Spleen (tissue), 7 donors: ENCODE data around the gene OR10H2.

Experiments used
- POLR2A ChIP-seq, 3 donors: fragments of 450-650 bp; IDR thresholded peaks; one replicate each; pipeline ENCODE4 v1.5.1; 2017; ENCODE audit warnings: antibody characterized with exemption in 3 of 3, mild to moderate bottlenecking in 1 of 3
- POLR2AphosphoS5 ChIP-seq, 3 donors: sonication (generic); formaldehyde crosslinking; IDR thresholded peaks; one replicate each; pipeline ENCODE4 v1.5.1; 2017; ENCODE audit warnings: antibody characterized with exemption in 3 of 3
- TF ChIP-seq, protein P1 (sequence below), 11 experiments: fragments of 200-600 bp in 7 of 11; fragments of 450-650 bp in 4 of 11; sonication (generic) in 4 of 11; IDR thresholded peaks in 8 of 11; conservative IDR thresholded peaks in 3 of 11; 1 replicate in 7 of 11; 2 replicates in 4 of 11; pipeline versions ENCODE4 v1.4.0 to v1.8.0; 2016 to 2021; ENCODE audit warnings: antibody characterized with exemption in 11 of 11, inconsistent platforms in 4 of 11, mild to moderate bottlenecking in 1 of 11
- donor health status: DM: no; HTN: no; CAD: no; lungs with moderate emphysema.
- donor health status: DM: no; HTN: no; CAD: no.
- donor health status: DM: no; HTN: no; CAD: no.

DNA sequence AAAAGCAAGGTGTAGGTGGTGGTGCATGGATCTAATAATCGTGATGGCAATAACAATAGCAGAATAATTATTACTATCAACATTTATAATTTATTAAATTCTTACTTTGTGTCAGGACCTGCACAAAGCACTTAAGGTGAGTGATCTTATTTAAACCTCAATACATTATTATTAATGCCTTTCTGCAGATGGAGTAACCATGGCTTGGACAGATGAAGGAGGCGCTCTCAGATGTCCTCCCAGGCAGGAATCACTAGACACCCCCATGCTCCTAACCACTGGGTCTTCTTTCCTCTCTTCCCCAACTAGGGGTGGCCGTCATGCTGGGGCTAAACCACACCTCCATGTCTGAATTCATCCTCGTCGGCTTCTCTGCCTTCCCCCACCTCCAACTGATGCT is at the start of gene OR10H2:
- TF ChIP-seq, protein P1, sequence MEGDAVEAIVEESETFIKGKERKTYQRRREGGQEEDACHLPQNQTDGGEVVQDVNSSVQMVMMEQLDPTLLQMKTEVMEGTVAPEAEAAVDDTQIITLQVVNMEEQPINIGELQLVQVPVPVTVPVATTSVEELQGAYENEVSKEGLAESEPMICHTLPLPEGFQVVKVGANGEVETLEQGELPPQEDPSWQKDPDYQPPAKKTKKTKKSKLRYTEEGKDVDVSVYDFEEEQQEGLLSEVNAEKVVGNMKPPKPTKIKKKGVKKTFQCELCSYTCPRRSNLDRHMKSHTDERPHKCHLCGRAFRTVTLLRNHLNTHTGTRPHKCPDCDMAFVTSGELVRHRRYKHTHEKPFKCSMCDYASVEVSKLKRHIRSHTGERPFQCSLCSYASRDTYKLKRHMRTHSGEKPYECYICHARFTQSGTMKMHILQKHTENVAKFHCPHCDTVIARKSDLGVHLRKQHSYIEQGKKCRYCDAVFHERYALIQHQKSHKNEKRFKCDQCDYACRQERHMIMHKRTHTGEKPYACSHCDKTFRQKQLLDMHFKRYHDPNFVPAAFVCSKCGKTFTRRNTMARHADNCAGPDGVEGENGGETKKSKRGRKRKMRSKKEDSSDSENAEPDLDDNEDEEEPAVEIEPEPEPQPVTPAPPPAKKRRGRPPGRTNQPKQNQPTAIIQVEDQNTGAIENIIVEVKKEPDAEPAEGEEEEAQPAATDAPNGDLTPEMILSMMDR (IDR thresholded peaks at IDR 0.05 in 8 of 11, conservative IDR thresholded peaks at IDR 0.05 in 3 of 11), result no peak
- TF ChIP-seq POLR2A (IDR thresholded peaks at IDR 0.05), result no peak
- no peak for TF ChIP-seq POLR2AphosphoS5 (IDR thresholded peaks at IDR 0.05)
